HG03354 (cell line): ENCODE results near the gene NQO2.
"Not testable (repeated sequence)": the region's sequence is repeated elsewhere in the genome, so short reads cannot be mapped to it uniquely, and the experiment has no call there.

Experiments used
- ATAC-seq: cut with Tn5 transposase; IDR thresholded peaks from one replicate; pipeline ENCODE4 v1.9.1; 2021; ENCODE audit warnings: mild to moderate bottlenecking; ENCODE audit not compliant: unreplicated experiment, poor library complexity, severe bottlenecking

The NQO2 gene

DNA sequence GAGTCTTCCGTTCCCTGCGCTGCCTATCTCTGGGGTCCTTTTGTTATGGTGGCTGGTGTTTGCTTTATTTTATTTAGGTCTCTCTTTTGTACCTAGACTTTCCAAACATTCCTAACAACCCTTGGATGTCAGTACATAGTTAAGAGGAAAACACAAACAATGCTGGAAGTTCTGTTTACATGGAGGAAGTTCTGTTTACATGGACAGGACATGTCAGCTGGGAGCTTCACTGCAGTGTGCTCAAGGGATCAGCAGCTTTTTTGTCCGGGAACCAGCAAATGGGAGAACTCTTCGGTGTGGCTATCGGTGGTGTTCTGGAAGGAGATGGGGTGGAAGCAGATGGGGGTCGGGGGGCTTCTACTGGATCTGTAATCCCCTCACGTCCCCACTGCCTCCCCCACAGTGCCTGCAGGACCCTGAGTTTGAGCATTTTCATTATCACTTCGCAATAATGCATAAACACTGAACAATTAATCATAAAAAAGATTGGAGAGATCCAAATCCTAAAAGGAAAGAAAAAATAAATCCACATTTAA, 31.0 kb upstream of the NQO2 start:
- no peak for ATAC-seq

DNA sequence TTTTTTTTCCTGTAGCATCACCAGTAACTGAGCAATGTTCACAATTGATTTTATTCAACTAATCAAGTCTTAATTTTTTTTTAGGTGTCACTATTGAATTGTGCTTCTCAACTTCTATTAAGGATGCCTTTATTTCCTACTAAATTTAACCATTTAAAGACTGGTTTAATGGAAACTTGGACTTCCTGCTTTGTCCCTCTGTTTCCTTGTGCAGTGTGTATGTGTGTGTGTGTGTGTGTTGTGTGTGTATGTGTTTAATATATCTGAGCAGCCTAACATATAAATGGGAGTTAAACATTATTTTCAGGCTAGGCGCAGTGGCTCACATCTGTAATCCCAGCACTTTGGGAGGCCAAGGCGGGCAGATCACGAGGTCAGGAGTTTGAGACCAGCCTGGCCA, 30.1 kb upstream of the NQO2 start:
- ATAC-seq: no peak

DNA sequence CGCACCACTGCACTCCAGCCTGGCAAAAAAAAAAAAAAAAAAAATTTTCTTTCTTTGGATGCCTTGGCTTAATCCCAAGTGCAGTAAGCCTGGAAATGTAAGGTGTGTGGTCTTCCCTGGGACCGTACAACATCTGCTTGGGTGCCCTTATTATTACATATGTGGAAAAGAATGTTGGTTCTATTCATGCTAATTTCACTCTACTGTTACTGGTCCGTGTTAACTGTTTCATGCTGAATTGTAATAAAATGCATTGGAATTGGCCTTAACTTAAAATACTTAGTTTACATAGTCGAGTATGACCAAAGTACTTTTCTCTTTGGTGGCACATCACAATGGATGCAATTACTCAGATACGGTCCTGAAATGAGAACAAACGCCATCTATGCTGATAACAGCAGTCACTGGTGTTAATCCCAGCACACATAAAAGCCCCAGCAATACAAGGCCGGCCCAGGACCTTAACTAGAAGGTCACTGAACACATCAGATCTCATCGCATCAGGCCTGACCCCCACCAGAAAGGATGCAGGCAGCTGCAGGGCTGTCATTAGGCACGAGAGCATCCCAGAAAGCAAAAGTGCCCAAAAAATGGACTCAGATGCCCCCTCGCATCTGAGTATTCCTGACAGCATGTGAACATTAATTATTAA, 29.5 kb upstream of the NQO2 start:
- ATAC-seq: no peak

DNA sequence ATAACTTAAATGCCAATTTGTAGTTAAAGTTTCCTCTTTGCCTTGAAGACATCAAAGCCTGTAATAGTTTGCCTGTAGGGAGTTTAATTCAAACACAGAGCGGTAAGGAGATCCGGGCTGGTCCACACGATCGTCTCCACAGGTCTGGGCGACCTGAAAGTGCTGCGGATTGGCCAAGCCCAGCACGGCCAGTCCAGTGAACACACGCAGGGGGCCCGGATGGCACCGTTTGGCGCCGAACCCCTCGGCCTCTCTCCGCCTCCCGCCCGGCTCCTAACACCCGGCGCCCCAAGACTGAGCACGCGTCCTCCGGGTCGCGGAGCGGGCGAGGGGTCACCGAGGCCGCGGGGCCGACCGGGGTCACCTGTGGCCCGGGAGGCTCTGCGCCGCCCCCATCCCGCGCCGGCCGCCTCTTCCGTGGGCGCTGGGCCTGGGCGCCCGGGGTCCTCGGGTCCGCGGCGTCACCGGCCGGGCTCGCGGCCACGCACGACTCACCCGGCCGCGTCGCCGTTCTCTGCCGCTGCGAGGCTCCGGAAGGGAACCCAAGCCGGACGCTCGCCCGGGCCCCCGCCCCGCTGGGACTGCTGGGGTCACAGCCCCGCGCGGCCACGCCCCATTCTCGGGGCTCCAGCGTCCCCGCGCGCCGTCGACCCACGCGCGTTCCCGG, 28.8 kb upstream of the NQO2 start:
- ATAC-seq: no peak

DNA sequence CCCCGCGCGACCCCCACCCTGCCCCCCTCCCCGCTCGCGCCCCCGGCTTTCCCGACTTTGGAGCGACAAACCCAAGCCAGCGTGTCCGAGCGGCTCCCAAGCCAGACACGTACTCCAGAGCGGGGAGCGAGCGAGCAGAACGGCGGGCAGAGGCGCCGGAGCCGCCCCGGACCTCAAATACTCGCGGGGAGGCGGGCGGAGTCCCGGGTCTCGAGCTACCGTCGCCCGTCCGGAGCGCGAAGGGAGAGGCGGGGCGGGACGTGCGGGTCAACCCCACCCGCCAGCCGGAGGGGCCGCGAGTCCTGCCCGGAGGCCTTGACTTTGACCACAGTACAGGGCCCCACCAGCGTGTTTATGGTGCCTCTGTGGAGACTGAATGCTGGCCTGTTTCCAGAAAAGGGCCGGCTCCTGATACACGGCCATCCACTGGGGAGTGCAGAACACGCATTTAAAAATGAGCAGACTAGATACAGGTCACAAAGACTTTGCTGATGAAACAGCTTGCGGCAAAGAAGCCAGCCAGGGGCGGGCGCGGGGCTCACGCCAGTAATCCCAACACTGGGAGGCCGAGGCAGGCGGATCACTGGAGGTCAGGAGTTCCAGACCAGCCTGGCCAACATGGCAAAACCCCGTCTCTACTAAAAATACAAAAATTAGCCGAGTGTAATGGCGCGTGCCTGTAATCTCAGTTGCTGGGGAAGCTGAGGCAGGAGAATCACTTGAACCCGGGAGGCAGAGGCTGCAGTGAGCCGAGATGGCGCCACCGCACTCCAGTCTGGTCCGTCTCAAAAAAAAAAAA, 28.1 kb upstream of the NQO2 start, which contains the start of gene SERPINB6:
Gene SERPINB6 (minus strand): TSS at position 148 of the 799 bp plus-strand sequence. CDS start 12,235 bp downstream, outside the sequence.
- no peak for ATAC-seq

DNA sequence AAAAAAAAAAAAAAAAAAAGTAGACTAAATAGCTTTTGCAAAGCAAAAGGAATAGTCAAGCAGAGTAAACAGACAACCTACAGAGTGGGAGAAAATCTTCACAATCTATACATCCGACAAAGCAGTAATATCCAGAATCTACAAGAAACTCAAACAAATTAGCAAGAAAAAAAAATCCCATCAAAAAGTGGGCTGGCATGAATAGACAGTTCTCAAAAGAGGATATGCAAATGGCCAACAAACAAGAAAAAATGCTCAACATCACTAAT, 27.5 kb upstream of the NQO2 start:
- ATAC-seq: not testable (repeated sequence)

DNA sequence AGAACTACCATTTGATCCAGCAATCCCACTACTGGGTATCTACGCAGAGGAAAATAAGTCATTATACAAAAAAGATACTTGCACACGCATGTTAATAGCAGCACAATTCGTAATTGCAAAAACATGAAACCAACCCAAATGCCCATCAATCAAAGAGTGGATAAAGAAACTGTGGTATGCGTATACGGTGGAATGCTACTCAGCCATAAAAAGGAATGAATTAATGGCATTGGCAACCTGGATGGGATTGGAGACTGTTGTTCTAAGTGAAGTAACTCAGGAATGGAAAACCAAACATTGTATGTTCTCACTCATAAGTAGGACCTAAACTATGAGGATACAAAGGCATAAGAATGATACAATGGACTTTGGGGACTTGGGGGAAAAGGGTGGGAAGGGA, 27.0 kb upstream of the NQO2 start:
- not testable (repeated sequence) for ATAC-seq

DNA sequence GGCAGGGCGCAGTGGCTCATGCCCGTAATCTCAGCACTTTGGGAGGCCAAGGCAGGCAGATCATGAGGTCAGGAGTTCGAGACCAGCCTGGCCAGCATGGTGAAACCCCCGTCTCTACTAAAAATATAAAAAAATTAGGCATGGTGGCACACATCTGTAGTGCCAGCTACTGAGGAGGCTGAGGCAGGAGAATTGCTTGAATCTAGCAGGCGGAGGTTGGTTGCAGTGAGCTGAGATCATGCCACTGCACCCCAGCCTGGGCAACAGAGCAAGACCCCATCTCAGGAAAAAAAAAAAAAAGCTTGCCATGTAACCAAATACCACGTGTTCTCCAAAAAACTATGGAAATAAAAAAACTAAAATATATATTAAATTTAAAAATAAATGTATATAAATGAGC, 26.5 kb upstream of the NQO2 start:
- ATAC-seq: not testable (repeated sequence)

DNA sequence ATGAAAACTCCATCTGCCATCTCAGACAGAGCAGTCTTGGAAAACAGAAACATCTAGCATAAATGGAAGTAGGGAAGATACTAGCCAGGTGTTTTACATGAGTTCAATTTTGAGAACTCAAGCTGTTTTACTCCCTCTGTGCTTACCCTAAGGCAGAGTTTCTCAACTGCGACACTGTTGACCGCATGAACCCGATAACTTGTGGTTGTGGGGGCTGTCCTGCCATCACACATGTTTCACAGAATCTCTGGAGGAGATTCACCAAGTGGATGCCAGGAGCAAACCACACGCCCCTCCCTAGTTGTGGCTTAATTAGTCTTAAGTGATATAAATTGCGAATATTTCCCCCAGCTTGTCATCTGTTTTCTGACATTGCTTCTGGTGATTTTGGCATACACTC, 26.0 kb upstream of the NQO2 start:
- no peak for ATAC-seq

DNA sequence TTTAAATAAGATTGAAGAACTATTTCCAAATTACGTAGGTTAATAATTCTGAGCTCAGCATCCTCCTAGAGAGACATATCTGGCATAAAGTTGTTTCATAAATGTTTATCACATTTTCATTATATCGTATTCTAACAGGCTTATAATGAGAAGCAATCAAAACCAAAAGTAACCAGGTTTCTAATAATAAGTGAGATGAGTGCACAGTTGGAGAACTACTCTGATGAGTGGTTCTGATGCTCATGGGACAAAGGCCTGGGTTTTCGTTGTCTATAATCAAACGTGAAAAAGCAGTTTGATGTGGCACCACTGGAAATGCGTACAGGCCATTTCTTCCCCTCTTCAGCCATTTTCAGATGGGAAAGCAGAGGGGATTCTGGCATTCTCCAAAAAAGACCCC, 23.6 kb upstream of the NQO2 start:
- ATAC-seq: peak; percentile 53

DNA sequence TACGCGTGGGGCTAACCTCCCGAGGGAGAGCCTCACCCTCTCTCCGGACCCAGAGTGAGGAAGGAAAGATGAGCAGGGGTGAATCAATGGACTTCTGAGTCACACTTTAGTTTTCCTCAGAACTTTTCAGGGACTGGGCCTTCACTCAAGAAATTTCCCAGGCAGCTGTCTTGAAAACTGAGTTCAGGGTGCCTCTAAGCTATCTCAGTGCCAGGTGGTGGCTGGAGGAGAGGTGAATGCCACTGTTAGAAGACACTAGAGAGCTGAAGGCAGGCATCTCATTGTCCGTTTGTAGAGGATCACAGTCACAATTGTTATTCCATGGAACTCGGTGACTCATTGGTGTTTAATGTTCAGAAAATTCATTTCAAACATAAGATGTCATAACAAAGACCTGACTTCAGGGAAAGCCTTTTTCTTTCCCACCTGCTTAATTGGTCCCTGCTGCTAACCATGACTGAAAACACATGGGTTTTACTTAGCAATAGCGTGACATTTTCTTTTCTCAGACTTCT, 23.1 kb upstream of the NQO2 start:
- ATAC-seq: no peak

DNA sequence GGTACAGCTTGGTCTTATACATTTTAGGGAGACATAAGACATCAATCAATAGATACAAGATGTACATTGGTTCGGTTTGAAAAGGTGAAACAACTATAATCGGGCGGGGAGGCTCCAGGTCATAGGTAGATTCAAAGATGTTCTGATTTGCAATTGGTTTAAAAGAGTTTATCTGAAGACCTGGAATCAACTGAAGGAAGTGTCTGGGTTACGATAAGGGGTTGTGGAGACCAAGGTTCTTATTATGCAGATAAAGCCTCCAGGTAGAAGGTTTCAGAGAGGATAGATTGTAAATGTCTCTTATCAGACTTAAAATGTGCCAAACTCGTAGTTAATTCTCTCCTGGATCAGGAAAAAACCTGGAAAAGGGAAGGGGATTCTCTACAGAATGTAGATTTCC, 22.4 kb upstream of the NQO2 start:
- ATAC-seq: no peak

DNA sequence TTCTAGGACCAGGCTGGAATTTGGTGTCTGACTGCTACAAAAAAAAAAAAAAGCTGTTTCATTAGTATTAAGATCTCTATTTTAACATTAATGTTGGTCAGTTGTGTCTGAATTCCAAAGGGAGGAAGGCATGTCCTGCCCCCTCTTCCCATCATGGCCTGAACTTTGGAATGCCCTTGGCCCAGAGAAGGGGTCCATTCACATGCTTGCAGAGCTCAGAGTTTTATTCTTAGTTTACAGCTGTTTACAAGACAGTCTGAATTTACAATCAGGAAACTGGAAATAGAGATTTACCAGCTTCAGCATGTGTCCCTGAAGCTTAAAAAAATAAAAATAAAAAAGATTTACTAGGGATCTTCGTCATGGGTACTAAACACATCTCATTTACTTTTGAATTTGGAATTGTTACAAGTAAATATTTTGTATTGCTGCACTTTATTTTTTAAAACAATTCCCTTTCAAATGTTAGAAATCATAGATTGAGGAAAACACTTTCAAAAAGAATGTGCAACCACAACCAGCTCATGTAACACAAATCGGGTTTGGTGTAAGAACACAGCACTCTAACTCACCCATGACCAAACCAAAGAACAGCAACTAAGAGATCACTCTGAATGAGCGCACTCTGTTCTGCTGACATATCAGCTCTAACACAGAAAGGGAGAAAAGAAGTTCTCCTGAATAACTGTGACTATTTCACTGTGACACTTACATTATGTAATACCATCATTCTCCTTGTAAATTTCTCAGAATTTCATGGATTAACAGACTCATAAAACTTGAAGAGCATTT, 21.7 kb upstream of the NQO2 start:
- no peak for ATAC-seq

DNA sequence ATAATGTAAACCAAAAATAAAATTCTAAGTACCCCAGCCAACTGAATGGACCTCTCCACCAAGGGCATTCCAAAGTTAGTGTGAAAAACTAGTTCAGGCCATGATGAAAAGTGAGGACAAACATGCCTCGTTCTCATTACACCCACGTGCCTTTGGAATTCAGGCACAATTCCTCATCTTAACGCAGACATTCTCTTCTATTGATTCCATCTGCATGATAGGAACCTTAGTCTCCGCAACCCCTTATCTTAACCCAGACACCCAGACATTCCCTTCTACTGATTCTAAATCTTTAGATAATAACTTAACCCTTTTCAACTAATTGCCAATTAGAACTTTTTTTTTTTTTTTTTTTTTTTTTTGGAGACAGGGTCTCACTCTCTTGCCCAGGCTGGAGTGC, 20.8 kb upstream of the NQO2 start:
- no peak for ATAC-seq

DNA sequence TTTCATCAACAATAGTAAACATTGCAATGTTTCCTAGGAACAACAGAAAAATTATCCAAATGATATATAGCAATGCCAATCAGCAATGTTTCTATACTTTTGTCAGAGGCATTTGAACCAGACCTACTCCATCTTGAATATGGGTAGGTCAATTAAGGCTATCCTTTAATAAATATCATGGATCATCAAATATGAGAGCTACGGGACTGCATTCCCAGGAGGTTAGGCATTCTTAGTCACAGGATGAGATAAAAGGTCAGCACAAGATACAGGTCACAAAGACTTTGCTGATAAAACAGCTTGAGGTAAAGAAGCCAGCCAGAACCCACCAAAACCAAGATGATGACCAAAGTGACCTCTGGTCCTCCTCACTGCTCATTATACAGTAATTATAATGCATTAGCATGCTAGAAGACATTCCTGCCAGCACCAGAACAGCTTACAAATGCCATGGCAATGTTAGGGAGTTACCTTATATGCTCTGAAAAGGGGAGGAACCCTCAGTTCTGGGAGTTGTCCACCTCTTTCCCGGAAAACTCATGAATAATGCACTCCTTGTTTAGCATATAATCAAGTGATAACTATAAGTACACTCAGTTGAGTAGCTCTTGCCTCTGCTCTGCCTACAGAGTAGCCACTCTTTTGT, 19.8 kb upstream of the NQO2 start:
- no peak for ATAC-seq

DNA sequence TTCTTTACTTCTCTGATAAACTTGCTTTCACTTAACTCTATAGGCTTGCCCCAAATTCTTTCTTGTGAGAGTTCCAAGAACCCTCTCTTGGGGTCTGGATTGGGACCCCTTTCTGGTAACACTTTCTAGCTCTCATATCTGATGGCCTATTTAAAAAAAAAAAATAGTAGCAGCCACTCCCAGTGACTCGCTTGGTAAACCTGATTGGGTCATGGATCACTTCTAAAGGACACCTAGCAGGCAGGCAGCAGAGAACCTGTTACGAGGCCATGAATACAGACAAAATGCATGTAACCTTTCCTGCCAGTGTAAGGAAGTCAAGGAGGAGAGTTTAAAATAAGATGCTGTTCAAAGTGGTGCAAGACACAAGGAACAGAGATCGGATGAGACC, 19.2 kb upstream of the NQO2 start:
- ATAC-seq: no peak

DNA sequence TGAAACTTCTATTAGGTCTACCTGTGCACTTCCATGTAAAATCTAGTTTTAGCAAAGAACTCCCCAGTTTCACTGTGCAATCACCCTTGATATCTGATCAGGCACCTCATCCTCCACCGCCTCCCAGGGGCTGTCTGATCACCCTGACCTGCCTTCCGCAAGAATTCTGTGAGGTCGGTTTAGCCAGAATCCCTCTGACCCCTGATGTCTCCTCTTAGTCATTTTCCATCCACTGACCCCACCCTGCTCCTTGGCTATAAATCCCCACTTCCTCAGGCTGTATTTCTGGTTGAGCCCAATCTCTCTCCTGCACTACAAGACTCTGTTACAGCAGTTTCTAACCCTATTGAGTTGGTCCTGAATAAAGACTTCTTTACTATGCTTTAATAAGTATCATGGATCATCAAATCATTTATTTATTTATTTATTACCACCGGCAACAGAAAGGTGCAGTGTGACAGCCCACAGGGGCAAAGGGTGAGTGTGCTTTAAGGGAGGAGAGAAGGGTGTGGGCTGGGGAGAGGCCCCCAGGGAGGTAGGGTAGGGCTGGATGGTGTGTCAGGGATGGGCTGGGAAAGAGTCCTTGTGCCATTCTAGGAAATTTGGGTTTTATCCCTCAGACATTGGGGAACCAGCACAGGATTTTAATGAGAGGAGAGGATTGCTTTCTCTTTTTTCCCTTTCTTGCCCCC, 17.1 kb upstream of the NQO2 start:
- ATAC-seq: no peak

DNA sequence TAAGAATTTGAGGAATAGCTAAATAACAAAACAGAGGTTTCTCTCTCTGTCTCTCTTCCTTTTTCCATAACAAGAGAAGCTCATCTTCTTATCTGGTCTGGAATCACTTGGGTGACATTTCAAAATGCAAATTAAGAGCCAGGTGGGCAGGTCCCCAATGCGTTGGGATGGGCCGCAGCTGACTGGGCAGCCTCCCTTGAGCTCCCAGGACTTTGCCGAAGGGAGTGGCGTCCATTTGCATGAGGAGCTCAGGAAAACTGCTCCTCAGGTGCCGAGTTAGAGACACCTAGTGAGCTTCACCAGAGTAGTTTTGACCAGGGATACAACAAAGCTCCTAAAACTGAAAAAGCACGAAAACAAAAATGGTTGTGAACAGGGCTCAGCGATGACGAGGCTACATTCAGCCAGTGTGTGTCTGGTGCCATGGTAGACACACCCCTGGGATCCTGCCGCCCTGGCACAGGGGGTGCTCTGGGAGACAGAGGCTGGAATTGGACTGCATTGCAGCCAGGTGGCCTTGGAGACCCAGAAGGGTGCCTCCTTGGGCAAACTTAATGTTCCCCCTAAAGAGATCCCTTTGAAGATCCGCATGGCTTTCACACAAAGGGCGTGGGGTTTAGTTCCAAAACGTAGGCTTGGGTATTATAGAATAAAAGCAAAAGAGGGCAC, 14.8 kb upstream of the NQO2 start:
- ATAC-seq: no peak
